ENCODE measurements around the gene GSE1.

GSE1 gene

GRCh38 chr16:85651629-85652430, 38.7 kb downstream of the GSE1 start:
- no peak overlapping the region for H3K4me3 ChIP-seq (replicated peaks; ENCODE audit: low read depth, low read length)
- DNase-seq (ENCODE audit: extremely low read depth, low read depth): no peak
- no peak for TF ChIP-seq CTCF (IDR thresholded peaks at IDR 0.05; ENCODE audit: low read depth, low read length, missing control alignments)

- no peak for TF ChIP-seq CTCF (IDR thresholded peaks at IDR 0.05; ENCODE audit: low read depth, low read length, missing control alignments)
- no peak for DNase-seq (ENCODE audit: extremely low read depth, low read depth)
- H3K4me3 ChIP-seq (replicated peaks; ENCODE audit: low read depth, low read length): no peak overlapping the region
Observed at GRCh38 chr16:85652431-85653221, 39.5 kb downstream of the GSE1 start.

GRCh38 chr16:85653290-85653891, 40.3 kb downstream of the GSE1 start:
- H3K4me3 ChIP-seq (replicated peaks; ENCODE audit: low read depth, low read length): no peak overlapping the region
- no peak for DNase-seq (ENCODE audit: extremely low read depth, low read depth)
- TF ChIP-seq CTCF (IDR thresholded peaks at IDR 0.05; ENCODE audit: low read depth, low read length, missing control alignments): no peak

GRCh38 chr16:85654251-85655095, 41.4 kb downstream of the GSE1 start:
- no peak for TF ChIP-seq CTCF (IDR thresholded peaks at IDR 0.05; ENCODE audit: low read depth, low read length, missing control alignments)
- no peak for DNase-seq (ENCODE audit: extremely low read depth, low read depth)
- H3K4me3 ChIP-seq (replicated peaks; ENCODE audit: low read depth, low read length): no peak overlapping the region

- H3K4me3 ChIP-seq (replicated peaks; ENCODE audit: low read depth, low read length): no peak overlapping the region
- no peak for TF ChIP-seq CTCF (IDR thresholded peaks at IDR 0.05; ENCODE audit: low read depth, low read length, missing control alignments)
- DNase-seq (ENCODE audit: extremely low read depth, low read depth): no peak
Observed at GRCh38 chr16:85655216-85656129, 42.4 kb downstream of the GSE1 start.

Data from HFF-Myc (cell line).